ENCODE measurements around the gene GPR32.

The GPR32 gene

GRCh38 chr19:50820086-50820485 lies 49.8 kb downstream of the GPR32 start:
- TF ChIP-seq ZIC2 (tag by site-specific recombination; IDR thresholded peaks at IDR 0.05) (peak; percentile 69), ZNF571 (tag by site-specific recombination; IDR thresholded peaks at IDR 0.05) (no peak), ZNF175 (tag by site-specific recombination; IDR thresholded peaks at IDR 0.05) (no peak), GLI2 (tag by site-specific recombination; IDR thresholded peaks at IDR 0.05; ENCODE audit: borderline replicate concordance, low read depth) (no peak), ZNF404 (tag by site-specific recombination; IDR thresholded peaks at IDR 0.05) (no peak), ZFP3 (tag by site-specific recombination; IDR thresholded peaks at IDR 0.05; ENCODE audit: low read depth) (no peak), ZNF544 (tag by site-specific recombination; IDR thresholded peaks at IDR 0.05) (no peak), ZSCAN18 (tag by site-specific recombination; IDR thresholded peaks at IDR 0.05) (no peak), ZNF266 (tag by site-specific recombination; IDR thresholded peaks at IDR 0.05; ENCODE audit: low read depth) (no peak), ZBTB11 (tag by site-specific recombination; conservative IDR thresholded peaks at IDR 0.05; ENCODE audit: low read depth) (no peak), ZBTB6 (tag by site-specific recombination; IDR thresholded peaks at IDR 0.05) (no peak), EGR2 (tag by site-specific recombination; IDR thresholded peaks at IDR 0.05; ENCODE audit: low read depth) (no peak), KLF1 (tag by site-specific recombination; IDR thresholded peaks at IDR 0.05) (peak; percentile 57), ZNF148 (tag by site-specific recombination; IDR thresholded peaks at IDR 0.05; ENCODE audit: borderline replicate concordance) (no peak), GLIS1 (tag by site-specific recombination; IDR thresholded peaks at IDR 0.05) (no peak), ZNF239 (tag by site-specific recombination; IDR thresholded peaks at IDR 0.05) (no peak)
- no peak overlapping the region for H3K27ac ChIP-seq (ENCODE audit: extremely low read depth, low read depth, low read length)
- POLR2A ChIA-PET = interaction anchor here (1.1 to 1.9 kb wide), 3 partner anchors 15 to 21 kb away, joined by 3 to 7 read pairs (median 4); no protein-coding TSS in a partner anchor
- CTCF ChIA-PET = interaction anchor here (1.0 to 1.4 kb wide), 2 partner anchors 10 to 102 kb away, joined by 3 to 5 read pairs; no protein-coding TSS in a partner anchor
- H3K4me1 ChIP-seq (ENCODE audit: control insufficient read depth, insufficient read depth, low read length) = no peaks in the 10 kb centered on the region
- H3K36me3 ChIP-seq (ENCODE audit: control insufficient read depth in 2 of 2, insufficient read depth in 1 of 2, low read length in 2 of 2) = no peaks in the 10 kb centered on the region
- H3K9me3 ChIP-seq (ENCODE audit: control insufficient read depth, insufficient read depth, low read depth, low read length) = no peaks in the 10 kb centered on the region
- H3K4me3 ChIP-seq (ENCODE audit: low read depth, low read length) = no peak overlapping the region
